Measurements from ENCODE around the gene LRRK2. TPM values are rescaled to one million over a fixed set of nuclear protein-coding genes. Genes with fewer than 3 reads are reported as not detected.

Gene LRRK2
- total RNA-seq, 1 donor from 2014 or later, result 14.6 TPM

Other genes with a start within 250 kb of the LRRK2 start
- 2.2 TPM for gene SLC2A13, start 118.9 kb upstream of the LRRK2 start, total RNA-seq

Measured in esophagus mucosa (tissue), 1 donor.